GM19043 (cell line): ENCODE data around the gene PRAMEF10.
"Not testable (repeated sequence)": the region's sequence is repeated elsewhere in the genome, so short reads cannot be mapped to it uniquely, and the experiment has no call there.

Source experiments
- ATAC-seq: cut with Tn5 transposase; IDR thresholded peaks from one replicate; pipeline ENCODE4 v1.9.1; 2021; ENCODE audit warnings: low read depth; ENCODE audit not compliant: unreplicated experiment

Gene PRAMEF10

GRCh38 chr1:12898170-12898569, at the start of gene PRAMEF10:
Gene PRAMEF10, minus strand, starts transcription at chr1:12898270. Its CDS starts 2,423 bp downstream, at chr1:12895847.
- not testable (repeated sequence) for ATAC-seq

GRCh38 chr1:12947480-12947879, 49.4 kb upstream of the PRAMEF10 start, which contains the start of gene PRAMEF6:
Gene PRAMEF6, minus strand, starts transcription at chr1:12947580. Its CDS starts 5,062 bp downstream, at chr1:12942518.
- not testable (repeated sequence) for ATAC-seq

- not testable (repeated sequence) for ATAC-seq
Measured at GRCh38 chr1:12924368-12924767, 26.3 kb upstream of the PRAMEF10 start.

GRCh38 chr1:12921749-12922148, 23.7 kb upstream of the PRAMEF10 start:
- ATAC-seq = not testable (repeated sequence)

GRCh38 chr1:12916310-12916709, 18.2 kb upstream of the PRAMEF10 start, which contains the start of gene PRAMEF7:
Gene PRAMEF7, plus strand, starts transcription at chr1:12916610. Its CDS starts 1,083 bp downstream, at chr1:12917693.
- not testable (repeated sequence) for ATAC-seq

GRCh38 chr1:12903793-12904572, 5.9 kb upstream of the PRAMEF10 start:
- ATAC-seq = not testable (repeated sequence)

GRCh38 chr1:12899186-12899585, 1.1 kb upstream of the PRAMEF10 start:
- ATAC-seq = not testable (repeated sequence)

GRCh38 chr1:12886101-12886500, 12.0 kb downstream of the PRAMEF10 start, which contains the start of gene PRAMEF4:
Gene PRAMEF4, minus strand, starts transcription at chr1:12886201. Its CDS starts 2,807 bp downstream, at chr1:12883394.
- ATAC-seq = not testable (repeated sequence)

GRCh38 chr1:12878453-12878852, 19.6 kb downstream of the PRAMEF10 start:
- not testable (repeated sequence) for ATAC-seq

GRCh38 chr1:12863131-12863880, 34.8 kb downstream of the PRAMEF10 start:
- not testable (repeated sequence) for ATAC-seq

GRCh38 chr1:12856786-12857185, 41.3 kb downstream of the PRAMEF10 start, which contains the start of gene PRAMEF2:
Gene PRAMEF2, plus strand, starts transcription at chr1:12857086. Its CDS starts 1,924 bp downstream, at chr1:12859010.
- not testable (repeated sequence) for ATAC-seq

- no peak for ATAC-seq
Measured at GRCh38 chr1:12851779-12852178, 46.3 kb downstream of the PRAMEF10 start.

GRCh38 chr1:12848620-12849019, 49.5 kb downstream of the PRAMEF10 start, which contains the start of gene HNRNPCL1:
Gene HNRNPCL1, minus strand, starts transcription at chr1:12848720. Its CDS starts 431 bp downstream, at chr1:12848289.
- not testable (repeated sequence) for ATAC-seq
